ENCODE results near the gene SCN9A.
"Not testable (repeated sequence)": the region's sequence is repeated elsewhere in the genome, so short reads cannot be mapped to it uniquely, and the experiment has no call there.

The SCN9A gene

DNA sequence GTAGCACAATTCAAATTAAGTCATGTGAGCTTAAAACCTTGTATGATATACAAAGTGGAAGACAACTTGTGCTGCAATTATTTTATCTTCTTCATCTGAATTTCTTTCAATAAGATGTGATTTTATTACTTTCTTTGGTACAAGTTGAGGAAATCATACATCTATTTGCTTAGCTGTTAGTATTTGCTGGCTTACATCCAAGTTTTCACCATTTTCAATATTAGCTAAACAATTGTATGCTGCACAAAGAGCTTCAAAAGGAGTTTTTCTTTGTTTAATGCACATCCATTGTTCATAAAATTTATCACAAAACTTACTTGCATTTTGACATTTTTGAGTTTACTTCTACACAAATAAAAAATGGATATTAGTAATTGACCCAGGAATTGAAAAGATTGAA lies 40.9 kb downstream of the SCN9A start:
- DNase-seq (no peak), ATAC-seq (no peak)

- DNase-seq = no peak
Observed at GRCh38 chr2:166333801-166334200, 41.9 kb downstream of the SCN9A start.

DNA sequence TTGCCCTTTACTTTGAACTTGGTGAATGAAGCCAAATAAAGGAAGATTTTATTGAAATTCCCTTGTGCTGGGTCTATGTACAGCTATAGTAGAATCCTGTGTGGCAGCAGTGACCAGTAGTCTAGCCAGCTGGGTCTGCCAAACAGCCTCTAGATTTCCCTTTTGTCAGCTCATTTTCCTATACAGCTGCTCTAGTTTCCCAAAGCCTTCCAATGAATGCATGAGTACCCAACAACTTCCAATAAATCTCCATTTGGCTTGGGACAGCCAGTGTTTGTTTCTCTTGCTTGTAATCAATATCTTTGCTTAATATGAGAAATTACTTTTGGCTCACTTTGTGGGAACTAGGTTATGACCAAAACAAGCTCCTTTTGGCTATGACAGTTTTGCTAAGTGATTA lies 43.6 kb downstream of the SCN9A start:
- ATAC-seq (no peak), DNase-seq (no peak)

More at GRCh38 chr2:166333801-166334200, 41.9 kb downstream of the SCN9A start:
- ATAC-seq = no peak

GRCh38 chr2:166331468-166331867 lies 44.3 kb downstream of the SCN9A start:
- ATAC-seq = no peak
- no peak for DNase-seq

- DNase-seq (no peak), ATAC-seq (no peak)
Observed at GRCh38 chr2:166329465-166329864, 46.3 kb downstream of the SCN9A start.

GRCh38 chr2:166328147-166328546 lies 47.6 kb downstream of the SCN9A start:
- ATAC-seq (no peak), DNase-seq (no peak)

- DNase-seq (no peak), ATAC-seq (no peak)
Observed at GRCh38 chr2:166321076-166321475, 54.7 kb downstream of the SCN9A start.

DNA sequence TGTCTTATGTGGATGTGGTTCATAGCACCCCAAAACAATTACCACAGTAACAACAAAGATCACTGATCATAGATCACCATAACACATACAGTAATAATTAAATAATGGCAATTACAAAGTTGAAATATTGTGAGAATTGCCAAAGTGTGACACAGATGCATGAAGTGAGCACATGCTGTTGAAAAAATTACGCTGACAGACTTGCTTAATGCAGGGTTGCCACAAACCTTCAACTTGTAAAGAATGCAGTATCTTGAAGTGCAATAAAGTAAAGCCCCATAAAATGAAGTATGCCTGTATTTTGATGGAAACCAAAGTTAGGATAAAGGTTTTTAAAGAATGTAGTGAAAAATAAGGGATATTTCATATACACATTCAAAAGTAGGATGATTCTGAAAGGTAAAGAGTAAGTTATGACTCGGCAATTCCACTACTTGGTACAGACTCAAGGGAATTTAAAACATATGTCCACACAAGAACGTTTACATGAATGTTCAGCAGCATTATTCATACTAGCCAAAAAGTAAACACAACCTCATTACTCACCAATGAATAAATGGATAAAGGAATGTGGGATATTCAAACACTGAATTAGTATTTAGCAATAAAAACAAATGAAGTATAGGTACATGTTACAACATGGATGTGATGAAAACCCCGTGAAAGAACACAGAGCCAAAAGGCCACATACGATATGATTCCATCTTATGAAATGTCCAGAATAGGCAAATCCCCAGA lies 61.6 kb downstream of the SCN9A start:
- ATAC-seq = no peak
- DNase-seq = no peak

GRCh38 chr2:166312863-166313262 lies 62.9 kb downstream of the SCN9A start:
- not testable (repeated sequence) for ATAC-seq, DNase-seq

GRCh38 chr2:166307326-166307725 lies 68.4 kb downstream of the SCN9A start:
- no peak for DNase-seq
- ATAC-seq = no peak

DNA sequence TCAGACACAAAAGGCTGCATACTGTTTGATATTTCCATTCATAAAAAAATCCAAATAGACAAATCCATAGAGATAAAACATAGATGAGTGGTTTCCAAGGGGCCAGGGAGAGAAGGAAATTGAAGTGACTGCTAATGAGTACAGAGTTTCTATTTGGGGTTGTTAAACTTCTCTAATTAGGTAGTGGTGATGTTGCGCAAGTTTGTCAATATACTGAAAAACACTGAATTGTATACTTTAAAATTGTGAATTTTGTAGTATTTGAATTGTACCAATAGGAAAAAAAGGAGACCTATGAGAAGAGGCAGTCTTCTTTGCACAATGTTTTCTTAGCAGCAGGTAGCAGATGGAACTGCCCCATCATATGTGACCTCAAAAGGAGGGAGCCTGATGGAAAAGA lies 71.1 kb downstream of the SCN9A start:
- DNase-seq (no peak), ATAC-seq (no peak)

DNA sequence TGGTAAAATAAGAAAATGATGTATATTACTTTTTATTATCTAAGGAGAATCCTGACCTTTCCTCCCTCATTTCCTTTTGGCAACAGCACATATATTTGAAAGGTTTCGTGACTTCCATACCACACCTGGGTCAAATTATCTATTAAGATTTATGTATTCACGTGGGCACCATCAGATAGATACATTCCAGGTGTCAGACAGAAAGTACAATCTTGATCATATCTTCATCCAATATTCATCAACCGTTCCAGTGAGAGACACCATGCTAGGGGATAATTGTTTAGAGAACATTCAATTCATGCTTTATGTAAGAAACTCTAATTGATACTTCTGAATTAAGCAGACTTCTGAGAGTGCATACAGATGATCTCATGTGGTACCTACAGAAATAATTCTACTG lies 73.7 kb downstream of the SCN9A start:
- ATAC-seq (no peak), DNase-seq (no peak)

GRCh38 chr2:166297951-166298350 lies 77.8 kb downstream of the SCN9A start:
- ATAC-seq (no peak), DNase-seq (no peak)

- no peak for DNase-seq
- ATAC-seq = no peak
Observed at GRCh38 chr2:166293984-166294383, 81.8 kb downstream of the SCN9A start.

DNA sequence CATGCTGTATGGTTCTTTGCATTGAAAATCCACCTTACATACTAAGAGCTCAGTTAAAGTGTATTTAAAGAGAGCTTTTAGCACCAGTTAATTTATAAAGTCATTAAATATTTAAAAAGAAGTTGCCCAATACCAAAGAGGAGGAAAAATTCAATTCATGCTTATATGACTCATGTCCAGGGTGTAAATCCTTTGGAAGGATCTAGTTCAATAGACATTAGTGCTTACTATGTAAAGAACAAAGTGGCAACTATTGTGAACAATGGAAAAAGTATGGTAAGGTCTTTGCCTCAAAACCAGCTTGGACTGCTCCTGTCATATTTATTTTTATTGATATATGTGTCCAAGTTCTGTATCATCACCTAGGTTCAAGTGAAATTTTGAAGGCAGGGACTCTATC lies 90.5 kb downstream of the SCN9A start:
- DNase-seq = no peak

DNA sequence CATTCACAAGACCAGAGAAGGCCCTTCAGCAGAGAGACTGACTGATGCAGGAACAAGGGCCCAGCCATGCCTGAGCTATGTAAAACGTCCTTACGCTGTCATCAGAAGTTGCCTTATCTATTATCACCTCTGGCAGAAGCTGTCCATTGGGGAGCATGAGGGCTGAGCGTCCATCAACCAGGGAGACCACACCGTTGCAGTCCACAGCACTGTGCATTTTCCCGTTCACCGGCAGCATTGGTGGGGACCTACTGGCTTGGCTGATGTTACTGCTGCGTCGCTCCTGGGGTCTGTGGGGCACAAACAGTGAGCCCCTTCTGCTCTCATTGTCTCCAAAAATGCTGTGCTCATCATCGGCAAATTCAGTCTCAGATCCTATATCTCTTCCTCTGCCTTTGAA lies 91.4 kb downstream of the SCN9A start:
- DNase-seq = no peak
- ATAC-seq = no peak

More for the DNA sequence above, 90.5 kb downstream of the SCN9A start:
- ATAC-seq = no peak

DNA sequence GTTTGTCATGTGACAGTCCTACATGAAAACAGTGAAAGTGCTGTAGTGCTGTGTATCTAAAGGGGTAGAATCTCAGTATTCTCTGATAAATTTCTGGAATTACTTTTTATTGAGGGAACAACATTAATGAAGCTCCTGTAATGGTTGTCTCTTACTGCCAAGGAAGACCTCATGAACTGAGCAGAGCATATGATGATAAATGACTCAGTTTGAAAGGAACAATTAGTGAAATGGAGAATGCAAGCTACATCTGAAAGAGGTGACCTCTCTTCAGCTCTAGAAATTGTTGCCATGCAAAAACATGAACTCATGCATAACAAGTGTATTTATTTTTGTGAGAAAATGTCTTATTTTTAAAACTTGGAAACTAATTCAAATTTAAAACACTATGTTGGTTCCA lies 93.6 kb downstream of the SCN9A start:
- ATAC-seq = no peak

DNA sequence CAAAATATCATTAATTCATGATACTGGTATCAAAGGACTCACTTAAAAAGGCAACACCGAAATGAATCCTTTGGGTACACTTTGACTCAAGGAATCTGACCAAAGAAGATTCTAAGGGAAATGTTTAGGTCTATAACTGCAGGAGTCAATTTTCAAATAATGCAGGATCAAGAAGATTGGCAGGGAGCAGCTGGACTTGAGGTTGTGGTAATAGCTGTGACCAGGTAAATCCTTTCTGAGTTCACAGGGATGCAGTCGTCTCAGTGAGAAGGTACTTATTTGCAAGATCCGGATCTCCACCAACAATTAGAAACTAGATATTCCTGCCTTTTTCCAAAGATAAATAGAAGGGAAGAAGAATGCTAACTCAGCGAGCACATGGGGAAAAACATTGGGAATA lies 96.9 kb downstream of the SCN9A start:
- no peak for ATAC-seq
- DNase-seq = no peak

More for the DNA sequence above, 93.6 kb downstream of the SCN9A start:
- no peak for DNase-seq

DNA sequence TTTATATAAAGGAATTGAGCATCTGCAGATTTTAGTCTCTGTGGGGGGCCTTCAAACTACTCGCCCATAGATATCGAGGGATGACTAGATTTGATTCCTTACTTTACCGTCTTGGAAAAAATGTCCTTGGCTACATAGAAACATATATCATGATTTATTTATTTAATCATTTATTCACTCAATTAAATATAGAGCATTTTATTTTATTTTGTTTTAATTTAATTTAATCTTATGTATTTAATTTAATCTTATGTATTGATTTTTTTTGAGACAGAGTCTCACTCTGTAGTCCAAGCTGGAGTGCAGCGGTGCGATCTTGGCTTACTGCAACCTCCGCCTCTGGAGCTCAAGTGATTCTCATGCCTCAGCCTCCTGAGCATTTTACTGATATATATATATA lies 105.4 kb downstream of the SCN9A start:
- no peak for DNase-seq
- ATAC-seq = no peak

DNA sequence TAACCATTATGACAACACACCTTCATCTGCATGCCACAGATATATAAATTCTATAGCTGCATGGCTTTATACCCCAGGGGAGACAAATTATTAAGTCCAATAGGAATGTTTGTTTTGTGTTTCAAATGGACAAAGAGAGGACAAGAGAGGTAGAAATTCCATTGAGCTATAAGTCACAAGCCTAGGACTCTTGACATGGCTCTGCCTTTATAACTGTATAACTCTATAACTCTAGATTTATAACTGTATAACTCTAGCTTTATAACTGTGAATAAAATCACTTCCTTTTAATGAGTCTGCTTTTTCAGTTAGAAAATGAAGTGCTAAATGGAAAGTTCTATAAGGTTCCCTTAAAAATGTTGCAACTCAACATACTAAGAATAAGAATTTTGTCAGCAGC lies 106.4 kb downstream of the SCN9A start:
- DNase-seq = no peak
- no peak for ATAC-seq

GRCh38 chr2:166257859-166258258 lies 117.9 kb downstream of the SCN9A start:
- ATAC-seq (no peak), DNase-seq (no peak)

- ATAC-seq (no peak), DNase-seq (no peak)
Observed at GRCh38 chr2:166256896-166257295, 118.8 kb downstream of the SCN9A start.

DNA sequence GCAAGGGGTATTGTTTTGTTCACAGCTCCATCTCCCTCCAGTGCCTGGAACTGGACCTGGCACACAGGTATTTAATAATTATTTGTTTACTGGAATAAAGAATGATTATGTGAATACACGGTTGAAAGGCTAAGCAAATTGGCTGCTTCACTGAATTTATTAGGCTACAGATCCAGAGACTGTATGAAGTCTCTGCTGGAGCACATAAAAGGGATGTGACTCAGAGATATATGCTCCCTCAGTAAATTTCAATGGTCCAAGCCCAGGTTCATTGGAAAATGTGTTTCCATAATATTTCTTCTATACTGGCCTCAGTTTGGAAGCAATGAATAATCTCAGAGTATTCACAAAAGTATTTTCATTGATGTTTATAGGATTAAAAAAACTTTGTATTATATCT lies 126.4 kb downstream of the SCN9A start:
- ATAC-seq (no peak), DNase-seq (no peak)

DNA sequence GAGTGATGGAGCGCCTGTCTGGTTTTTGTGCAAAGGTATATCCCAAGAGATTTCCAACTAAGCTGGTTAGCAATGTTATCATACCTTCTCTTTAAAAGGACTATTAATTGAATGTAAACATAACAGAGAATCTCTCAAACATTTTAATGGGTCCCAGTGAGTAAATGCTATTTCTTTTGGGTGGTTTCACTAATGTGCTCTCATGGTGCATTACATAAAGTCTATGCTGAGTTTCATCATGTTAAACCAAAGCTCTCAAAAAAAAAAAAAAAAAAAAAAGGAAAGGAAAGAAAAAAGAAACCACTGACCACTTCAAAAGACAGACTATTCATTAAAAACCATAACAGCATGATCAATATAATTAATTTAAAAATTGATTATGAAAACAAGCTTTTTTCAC lies 128.8 kb downstream of the SCN9A start:
- DNase-seq (no peak), ATAC-seq (no peak)

DNA sequence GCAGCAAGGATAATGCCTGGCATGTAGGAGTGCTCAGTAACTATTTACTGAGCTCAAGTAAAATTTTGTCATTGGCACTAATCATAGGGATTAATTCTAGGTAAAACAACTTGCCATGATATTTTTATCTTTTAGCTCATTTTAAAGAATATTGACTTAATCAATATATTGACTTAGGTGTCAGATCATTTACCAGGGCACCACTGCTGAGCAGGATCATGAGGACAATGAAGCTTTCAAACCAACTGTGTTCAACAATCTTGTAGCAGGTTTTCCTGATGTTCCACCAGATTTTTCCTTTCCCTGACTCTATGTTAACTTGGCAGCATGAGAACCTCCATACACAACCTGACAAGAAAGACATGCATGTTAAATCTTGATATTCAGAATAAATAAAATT lies 133.4 kb downstream of the SCN9A start:
- no peak for ATAC-seq
- DNase-seq = no peak
